Measurements from ENCODE around the gene NUCKS1. TPM values are rescaled to one million over a fixed set of nuclear protein-coding genes. Genes with fewer than 3 reads are reported as not detected.

NUCKS1 gene
- total RNA-seq, 1 donor from 2014 or later, result 700 TPM

DNA sequence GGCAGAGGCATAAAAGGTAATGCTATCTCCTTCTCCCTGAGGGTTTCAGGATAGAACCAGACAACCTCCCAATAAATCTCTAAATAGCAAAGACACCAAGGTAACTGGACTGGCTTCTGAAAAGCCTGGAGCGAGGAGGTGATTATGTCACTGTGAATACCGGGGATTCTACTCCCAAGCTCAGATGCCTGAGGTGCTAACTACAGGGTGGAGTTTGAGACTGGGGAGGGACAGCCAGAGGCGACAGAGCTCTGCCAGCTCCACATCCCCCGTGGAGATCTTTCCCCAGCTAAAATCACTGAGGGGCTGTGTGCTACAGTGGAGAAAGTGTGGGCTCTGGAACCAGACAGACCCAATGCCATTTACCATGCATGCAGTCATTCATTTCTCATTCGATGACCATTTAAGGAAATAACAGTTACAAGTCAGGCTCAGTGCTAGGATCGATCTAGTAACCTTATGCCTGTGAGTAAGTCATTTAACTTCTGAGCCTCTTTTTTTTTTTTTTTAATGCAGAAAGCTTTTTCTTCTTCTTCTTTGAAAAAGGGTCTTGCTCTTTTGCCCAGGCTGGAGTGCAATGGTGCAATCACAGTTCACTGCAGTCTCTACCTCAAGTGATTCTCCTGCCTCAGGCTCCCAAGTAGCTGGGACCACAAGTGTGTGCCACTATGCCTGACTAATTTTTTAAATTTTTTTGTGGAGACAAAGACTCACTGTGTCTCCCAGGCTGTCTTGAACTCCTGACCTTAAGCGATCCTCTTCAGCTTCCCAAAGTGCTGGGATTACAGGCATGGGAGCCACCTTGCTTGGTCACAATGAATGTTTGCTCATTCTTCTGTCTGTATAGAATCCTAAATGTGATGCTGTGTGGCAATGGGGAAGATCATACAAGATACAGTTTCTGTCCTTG lies 61.6 kb downstream of the NUCKS1 start:
- Mint-ChIP-seq H3K36me3 (no peaks in the 10 kb centered on the region), H3K27ac (no peak overlapping the region), H3K4me1 (peaks cover 63% of the 10 kb centered on the region), H3K4me3 (no peak overlapping the region), H3K27me3 (ENCODE audit: insufficient read depth, low read depth) (peaks cover 17% of the 10 kb centered on the region), H3K9me3 (no peaks in the 10 kb centered on the region)
- no peaks in the 10 kb centered on the region for H3K79me2 ChIP-seq (ENCODE audit: low read depth)
- H3K27ac ChIP-seq, result no peak overlapping the region
- peaks cover 34% of the 10 kb centered on the region for H3K4me1 ChIP-seq
- DNase-seq (ENCODE audit: low spot score), result no peak
- H3K4me2 ChIP-seq, result peak overlapping the region; percentile 28
- H3K9me3 ChIP-seq (ENCODE audit: low read depth), result no peaks in the 10 kb centered on the region
- H2AFZ ChIP-seq (replicated peaks), result no peak overlapping the region
- H4K20me1 ChIP-seq (ENCODE audit: low read depth), result peaks cover 12% of the 10 kb centered on the region
- no peak overlapping the region for H3K4me3 ChIP-seq
- no peaks in the 10 kb centered on the region for H3K36me3 ChIP-seq
- TF ChIP-seq EZH2 (IDR thresholded peaks at IDR 0.05) (no peak), EZH2phosphoT487 (IDR thresholded peaks at IDR 0.05) (no peak), CTCF (IDR thresholded peaks at IDR 0.05) (no peak)
- peaks cover 4% of the 10 kb centered on the region for H3K27me3 ChIP-seq
- peaks cover 40% of the 10 kb centered on the region for H3F3A ChIP-seq (ENCODE audit: low read depth)
- no peak overlapping the region for H3K9ac ChIP-seq

GRCh38 chr1:205687242-205687641 lies 62.7 kb downstream of the NUCKS1 start:
- Mint-ChIP-seq H3K36me3 (no peaks in the 10 kb centered on the region), H3K27me3 (ENCODE audit: insufficient read depth, low read depth) (peaks cover 17% of the 10 kb centered on the region), H3K4me1 (peaks cover 56% of the 10 kb centered on the region), H3K9me3 (no peaks in the 10 kb centered on the region), H3K27ac (peak overlapping the region; percentile 55), H3K4me3 (peak overlapping the region; percentile 8)
- H3K4me1 ChIP-seq, result peaks cover 29% of the 10 kb centered on the region
- H4K20me1 ChIP-seq (ENCODE audit: low read depth), result peaks cover 12% of the 10 kb centered on the region
- peaks cover 35% of the 10 kb centered on the region for H3F3A ChIP-seq (ENCODE audit: low read depth)
- H3K9me3 ChIP-seq (ENCODE audit: low read depth), result no peaks in the 10 kb centered on the region
- H3K27me3 ChIP-seq, result peaks cover 4% of the 10 kb centered on the region
- H3K4me3 ChIP-seq, result no peak overlapping the region
- H3K27ac ChIP-seq, result no peak overlapping the region
- no peak for TF ChIP-seq EZH2 (IDR thresholded peaks at IDR 0.05)
- TF ChIP-seq EZH2phosphoT487 (IDR thresholded peaks at IDR 0.05), result no peak
- no peak for TF ChIP-seq CTCF (IDR thresholded peaks at IDR 0.05)
- no peak for DNase-seq (ENCODE audit: low spot score)
- H3K9ac ChIP-seq, result no peak overlapping the region
- H3K79me2 ChIP-seq (ENCODE audit: low read depth), result no peaks in the 10 kb centered on the region
- no peak overlapping the region for H3K4me2 ChIP-seq
- H2AFZ ChIP-seq (replicated peaks), result no peak overlapping the region
- H3K36me3 ChIP-seq, result no peaks in the 10 kb centered on the region

GRCh38 chr1:205681364-205681763 lies 68.6 kb downstream of the NUCKS1 start:
- no peak for TF ChIP-seq CTCF (IDR thresholded peaks at IDR 0.05)
- TF ChIP-seq EZH2 (IDR thresholded peaks at IDR 0.05), result no peak
- no peaks in the 10 kb centered on the region for H3K9me3 Mint-ChIP-seq
- Histone ChIP-seq H4K20me1 (ENCODE audit: low read depth) (peaks cover 27% of the 10 kb centered on the region), H3K9me3 (ENCODE audit: low read depth) (no peaks in the 10 kb centered on the region), H3K27me3 (peaks cover 18% of the 10 kb centered on the region), H3K9ac (no peak overlapping the region), H3K4me3 (no peak overlapping the region), H3K27ac (no peak overlapping the region), H3K4me2 (peak overlapping the region; percentile 98), H2AFZ (replicated peaks) (no peak overlapping the region), H3F3A (ENCODE audit: low read depth) (peaks cover 33% of the 10 kb centered on the region), H3K36me3 (no peaks in the 10 kb centered on the region), H3K79me2 (ENCODE audit: low read depth) (peaks cover 25% of the 10 kb centered on the region), H3K4me1 (peaks cover 28% of the 10 kb centered on the region)
- no peak for DNase-seq (ENCODE audit: low spot score)
- peaks cover 13% of the 10 kb centered on the region for H3K27me3 Mint-ChIP-seq (ENCODE audit: insufficient read depth, low read depth)
- H3K4me1 Mint-ChIP-seq, result peaks cover 44% of the 10 kb centered on the region
- peak overlapping the region; percentile 83 for H3K4me3 Mint-ChIP-seq
- H3K36me3 Mint-ChIP-seq, result no peaks in the 10 kb centered on the region
- H3K27ac Mint-ChIP-seq, result no peak overlapping the region
